Stimulated activated CD8-positive, alpha-beta memory T cell treated with anti-CD3 and anti-CD28 coated beads, Interleukin-4, amount 100 ng/mL, for 1 hour (primary cell): ENCODE measurements around the gene SEPTIN14.
"Not testable (repeated sequence)": the region's sequence is repeated elsewhere in the genome, so short reads cannot be mapped to it uniquely, and the experiment has no call there.

ENCODE experiments used
- DNase-seq, 2 donors: peaks; one replicate each; pipeline ENCODE4 v3.0.0-alpha.2; 2020; ENCODE audit warnings: low read depth in 2 of 2, low spot score in 1 of 2

Gene SEPTIN14

DNA sequence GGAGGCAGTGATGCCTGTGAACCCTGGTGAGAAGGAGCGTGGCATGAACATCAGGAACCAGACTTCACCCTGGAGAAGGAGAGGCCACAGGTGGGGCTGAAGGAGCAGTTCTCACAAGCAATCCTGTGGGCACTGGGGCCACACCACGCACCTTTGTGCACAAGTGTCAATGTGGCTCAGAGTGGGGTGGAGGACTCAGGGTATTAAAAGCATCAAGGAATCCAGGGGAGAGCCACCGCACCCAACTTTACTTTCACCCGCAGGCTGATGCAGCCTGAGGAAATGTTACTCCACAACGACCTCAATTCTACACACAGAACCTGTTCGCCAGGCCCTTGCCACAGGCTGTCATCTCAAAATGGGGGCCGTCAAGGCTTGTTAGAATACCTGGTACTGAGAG, 77.1 kb downstream of the SEPTIN14 start:
- DNase-seq: not testable (repeated sequence)

DNA sequence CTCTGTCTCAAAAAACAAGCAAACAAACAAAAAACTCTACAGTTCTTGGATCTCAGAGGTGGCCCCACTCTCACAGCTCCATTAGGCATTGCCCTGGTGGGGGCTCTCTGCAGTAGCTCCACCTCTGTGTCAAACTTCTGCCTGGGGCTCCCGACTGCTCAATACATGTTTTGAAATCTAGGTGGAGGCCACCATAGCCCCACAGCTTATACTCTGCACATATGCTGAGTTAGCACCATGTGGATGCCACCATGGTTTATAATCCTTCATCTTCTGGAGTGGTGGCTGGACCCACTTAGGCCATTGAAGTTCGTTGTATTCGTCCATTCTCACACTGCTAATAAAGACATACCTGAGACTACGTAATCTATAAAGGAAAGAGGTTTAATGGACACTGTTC, 78.4 kb downstream of the SEPTIN14 start:
- DNase-seq: no peak

DNA sequence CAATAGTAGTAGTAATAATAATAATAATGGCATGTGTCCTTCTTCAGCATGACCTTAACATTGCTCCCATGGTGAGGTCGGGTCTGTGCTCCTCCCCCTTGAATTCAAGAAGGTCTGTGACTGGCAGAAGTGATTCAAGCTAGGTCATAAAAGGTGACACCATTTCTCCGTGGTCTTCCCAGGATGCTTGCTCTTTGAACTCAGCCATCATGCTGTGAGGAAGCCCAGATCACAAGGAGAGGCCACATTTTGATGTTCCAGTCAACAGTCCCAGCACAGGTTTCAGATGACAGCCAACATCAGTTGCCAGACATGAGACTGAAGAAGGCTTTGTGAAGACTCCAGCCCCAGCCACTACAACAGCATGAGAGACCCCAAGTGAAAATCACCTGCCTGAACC, 83.9 kb downstream of the SEPTIN14 start:
- DNase-seq: no peak

DNA sequence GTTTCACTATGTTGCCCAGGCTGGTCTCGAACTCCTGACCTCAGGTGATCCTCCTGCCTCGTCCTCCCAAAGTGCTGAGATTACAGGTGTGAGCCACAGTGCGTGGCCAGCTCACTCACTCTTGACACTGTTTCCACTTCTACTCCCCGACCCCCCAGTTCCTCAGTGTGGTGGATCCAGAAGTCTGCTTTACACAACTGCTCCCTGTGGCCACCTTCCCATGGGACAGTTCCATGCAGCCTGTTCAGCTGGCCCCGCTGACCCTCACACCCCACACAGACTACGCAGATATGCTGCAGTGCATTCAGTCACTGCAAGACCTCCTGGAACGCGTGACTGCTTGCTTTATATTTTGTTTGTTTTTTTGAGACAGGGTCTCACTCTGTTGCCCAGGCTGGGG, 86.4 kb downstream of the SEPTIN14 start:
- DNase-seq: no peak

DNA sequence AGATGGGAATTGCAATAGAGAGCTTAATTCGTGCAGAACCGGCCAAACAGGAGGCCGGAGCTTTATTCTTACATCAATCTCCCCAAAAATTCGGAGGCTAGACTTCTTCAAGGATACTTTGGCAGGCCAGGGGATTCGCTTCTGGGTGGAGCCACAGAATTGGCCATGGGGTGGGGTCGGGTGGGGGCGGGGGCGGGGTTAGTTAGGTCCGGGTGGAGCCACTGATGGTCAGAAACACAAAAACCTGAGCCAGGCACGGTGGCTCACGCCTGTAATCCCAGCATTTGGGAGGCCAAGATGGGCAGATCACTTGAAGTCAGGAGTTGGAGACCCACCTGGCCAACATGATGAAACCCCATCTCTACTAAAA, 87.5 kb downstream of the SEPTIN14 start:
- no peak for DNase-seq

DNA sequence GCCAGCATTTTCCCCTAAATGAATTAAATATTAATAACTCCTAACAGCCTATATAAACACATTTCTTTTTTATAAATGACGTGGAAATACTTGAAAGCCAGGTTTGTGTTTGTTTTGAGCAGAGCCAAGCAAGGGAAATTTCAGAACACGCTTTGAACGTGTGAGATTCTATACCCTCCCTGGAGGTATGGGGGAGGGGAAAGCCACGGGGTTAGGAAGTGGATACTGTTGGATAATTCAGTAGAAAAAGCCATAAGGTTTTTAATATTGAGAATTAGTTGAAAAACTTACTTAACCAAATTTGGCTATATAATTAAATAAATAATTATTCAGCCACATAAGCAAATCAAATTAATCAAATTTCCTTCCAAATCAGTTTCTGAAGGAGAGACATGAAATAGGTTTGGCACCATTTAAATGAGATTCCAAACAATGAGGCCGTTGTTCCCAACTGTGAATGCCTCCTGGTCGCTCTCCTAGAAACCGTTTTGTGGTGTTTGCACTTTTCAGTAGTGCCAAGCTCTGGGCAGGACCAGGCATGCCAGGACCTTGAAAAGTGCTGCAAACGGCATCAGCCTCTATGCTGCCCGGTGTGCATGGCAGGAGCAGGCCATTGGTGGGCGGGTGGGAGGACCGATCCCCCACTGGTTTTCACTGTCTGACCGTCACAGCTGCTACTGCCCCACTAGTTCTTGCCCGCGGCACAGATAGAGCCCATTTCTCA, 88.1 kb downstream of the SEPTIN14 start:
- DNase-seq: no peak

DNA sequence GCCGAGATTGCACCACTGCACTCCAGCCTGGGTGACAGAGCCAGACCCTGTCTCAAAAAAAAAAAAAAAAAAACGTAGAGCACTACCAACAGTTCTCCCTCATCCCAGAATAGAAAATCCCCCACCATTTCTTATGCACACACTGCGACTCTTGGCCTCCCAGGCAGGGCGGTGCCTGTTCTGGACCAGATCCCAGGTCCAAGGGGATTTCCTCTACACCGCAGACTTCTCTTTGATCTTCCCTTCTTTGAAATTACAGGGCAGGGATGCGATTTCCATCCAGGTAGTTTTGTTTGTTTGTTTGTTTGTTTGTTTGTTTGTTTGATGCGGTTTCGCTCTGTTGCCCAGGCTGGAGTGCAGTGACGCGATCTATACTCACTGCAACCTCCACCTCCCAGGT, 91.8 kb downstream of the SEPTIN14 start:
- DNase-seq: no peak

DNA sequence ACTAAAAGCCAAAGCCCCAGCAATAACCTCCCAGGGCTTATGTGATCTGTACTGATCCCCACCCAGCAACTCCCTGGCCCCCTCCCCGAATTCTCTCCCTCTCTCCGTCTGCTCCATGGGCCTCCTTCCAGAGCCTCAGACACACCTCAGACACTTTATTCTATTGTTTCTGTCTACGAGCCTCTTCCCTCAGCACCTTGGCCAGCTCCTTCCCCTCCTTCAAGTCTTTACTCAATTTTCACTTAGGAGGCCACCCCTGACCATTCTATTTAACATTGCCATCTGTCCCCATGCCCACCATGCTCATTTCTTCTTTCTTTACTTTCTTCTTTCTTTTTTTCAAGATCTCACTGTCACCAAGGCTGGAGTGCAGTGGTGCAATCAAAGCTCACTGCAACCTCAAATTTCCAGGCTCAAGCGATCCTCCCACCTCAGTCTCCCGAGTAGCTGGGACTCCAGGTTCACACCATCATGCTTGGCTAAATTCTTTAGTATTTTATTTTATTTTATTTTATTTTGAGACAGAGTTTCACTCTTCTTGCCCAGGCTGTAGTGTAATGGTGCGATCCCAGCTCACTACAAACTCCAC, 109.2 kb downstream of the SEPTIN14 start:
- not testable (repeated sequence) for DNase-seq

DNA sequence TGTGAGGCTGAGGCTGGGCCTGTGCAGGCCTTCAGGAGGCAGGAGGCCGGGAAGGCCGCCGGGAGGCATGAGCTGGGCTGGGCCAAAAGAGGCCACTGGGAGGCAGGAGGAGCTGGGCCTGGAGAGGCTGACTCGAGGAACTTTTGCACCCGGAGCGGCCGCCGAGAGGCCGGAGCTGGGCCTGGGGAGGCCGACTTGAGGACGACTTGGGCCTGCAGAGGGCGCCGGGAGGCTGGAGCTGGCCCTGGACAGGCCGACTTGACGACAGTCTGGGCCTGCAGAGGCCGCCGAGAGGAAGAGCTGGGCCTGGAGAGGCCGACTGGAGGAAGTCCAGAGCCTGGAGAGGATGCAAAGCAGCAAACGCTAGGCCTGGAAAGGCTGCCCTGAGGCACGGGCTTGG, 117.8 kb downstream of the SEPTIN14 start:
- DNase-seq: not testable (repeated sequence)
